A673 (cell line): ENCODE results near the gene THSD4. TPM values are rescaled to one million over a fixed set of nuclear protein-coding genes. Genes with fewer than 3 reads are reported as not detected.

ENCODE experiments used
- BruUV-seq: library from RNA; stranded (reverse); fragments of 400-500 nt; replicated peaks from 2 replicates; lab custom pipeline; 2021; lab: Mats Ljungman, UMichigan
- CTCF ChIA-PET: fragments of 300-600 bp; sonication (Branson Sonifier 250); formaldehyde crosslinking; loops from one replicate; lab custom pipeline; 2022; ENCODE audit warnings: antibody characterized with exemption; lab: Charles Lee
- POLR2A ChIA-PET: fragments of 300-600 bp; sonication (Branson Sonifier 250); formaldehyde crosslinking; loops from one replicate; lab custom pipeline; 2022; ENCODE audit warnings: antibody characterized with exemption; ENCODE audit not compliant: low non-redundant PET; lab: Charles Lee
- DNase-seq: peaks from one replicate; pipeline ENCODE4 v3.0.0-alpha.2; 2015; ENCODE audit warnings: low spot score
- H3K27ac ChIP-seq: fragments of 200-600 bp; sonication (generic); 2 replicates; pipeline ENCODE4 v1.5.1; 2016; ENCODE audit warnings: mixed run types, low read depth, mild to moderate bottlenecking, mixed read lengths, antibody characterized with exemption, low read length; ENCODE audit not compliant: poor library complexity, severe bottlenecking
- H3K27me3 ChIP-seq: fragments of 200-600 bp; sonication (generic); replicated peaks from 2 replicates; pipeline ENCODE4 v1.6.1; 2017; ENCODE audit warnings: mixed run types, low read depth, mild to moderate bottlenecking, mixed read lengths, antibody characterized with exemption, low read length; ENCODE audit not compliant: insufficient read depth, poor library complexity
- H3K36me3 ChIP-seq: fragments of 200-600 bp; sonication (generic); 2 replicates; pipeline ENCODE4 v1.6.1; 2016; ENCODE audit warnings: mixed run types, mild to moderate bottlenecking, mixed read lengths, antibody characterized with exemption, low read length; ENCODE audit not compliant: insufficient read depth, poor library complexity, severe bottlenecking
- H3K4me1 ChIP-seq: fragments of 200-600 bp; sonication (generic); 2 replicates; pipeline ENCODE4 v1.6.1; 2017; ENCODE audit warnings: mixed run types, mild to moderate bottlenecking, mixed read lengths, antibody characterized with exemption, low read length; ENCODE audit not compliant: insufficient read depth, poor library complexity, severe bottlenecking
- H3K4me3 ChIP-seq: fragments of 200-600 bp; sonication (generic); 2 replicates; pipeline ENCODE4 v1.5.1; 2016; ENCODE audit warnings: low read depth, mixed run types, mild to moderate bottlenecking, mixed read lengths, low read length; ENCODE audit not compliant: poor library complexity, severe bottlenecking
- H3K9me3 ChIP-seq: fragments of 200-600 bp; sonication (generic); 2 replicates; pipeline ENCODE4 v1.6.1; 2016; ENCODE audit warnings: mixed run types, low read depth, mild to moderate bottlenecking, mixed read lengths, antibody characterized with exemption, low read length; ENCODE audit not compliant: poor library complexity, severe bottlenecking
- EZH2 ChIP-seq: fragments of 200-600 bp; sonication (generic); IDR thresholded peaks from 2 replicates; pipeline ENCODE4 v1.6.1; 2017; ENCODE audit warnings: borderline replicate concordance, low read depth, mild to moderate bottlenecking, mixed read lengths, antibody characterized with exemption, low read length; ENCODE audit not compliant: poor library complexity, severe bottlenecking
- intact Hi-C: fragments of 100-400 bp; cut with micrococcal nuclease; formaldehyde crosslinking; loops from one replicate; pipeline ENCODE4 v1.10.0; 2022; ENCODE audit not compliant: unreplicated experiment
- total RNA-seq: library from RNA; stranded (reverse); gene quantifications from 2 replicates; pipeline ENCODE4 v1.2.3, GENCODE V29; 2021
- TF ChIP-seq, protein P1 (sequence below): fragments of 300-800, 200-600 bp; sonication (generic); conservative IDR thresholded peaks from 2 replicates; pipeline ENCODE4 v1.5.1; 2017; ENCODE audit warnings: low read depth, mild to moderate bottlenecking, antibody characterized with exemption, low read length, moderate library complexity, mixed read lengths

Gene THSD4
- total RNA-seq, 1 experiment from 2014 or later, result 2.4 TPM

DNA sequence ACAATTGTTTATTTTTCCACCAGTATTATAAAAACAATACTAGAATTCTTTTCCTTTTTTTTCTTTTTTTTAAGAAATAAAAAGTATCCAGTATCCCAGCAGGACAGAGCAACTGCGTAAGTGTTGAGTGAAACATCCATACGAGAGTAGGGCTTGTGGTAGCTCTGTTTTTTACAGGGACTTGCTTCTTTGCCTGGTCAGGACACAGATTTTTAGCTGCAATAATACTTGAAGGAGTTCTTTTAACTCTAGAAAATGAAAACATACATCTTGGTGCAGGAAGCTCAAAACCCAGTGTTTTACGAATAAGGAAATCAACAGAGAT is 397.4 kb downstream of the THSD4 start:
- H3K27ac ChIP-seq, result no peak overlapping the region
- H3K27me3 ChIP-seq, result peaks cover 76% of the 10 kb centered on the region
- H3K4me3 ChIP-seq, result no peak overlapping the region
- TF ChIP-seq, protein P1, sequence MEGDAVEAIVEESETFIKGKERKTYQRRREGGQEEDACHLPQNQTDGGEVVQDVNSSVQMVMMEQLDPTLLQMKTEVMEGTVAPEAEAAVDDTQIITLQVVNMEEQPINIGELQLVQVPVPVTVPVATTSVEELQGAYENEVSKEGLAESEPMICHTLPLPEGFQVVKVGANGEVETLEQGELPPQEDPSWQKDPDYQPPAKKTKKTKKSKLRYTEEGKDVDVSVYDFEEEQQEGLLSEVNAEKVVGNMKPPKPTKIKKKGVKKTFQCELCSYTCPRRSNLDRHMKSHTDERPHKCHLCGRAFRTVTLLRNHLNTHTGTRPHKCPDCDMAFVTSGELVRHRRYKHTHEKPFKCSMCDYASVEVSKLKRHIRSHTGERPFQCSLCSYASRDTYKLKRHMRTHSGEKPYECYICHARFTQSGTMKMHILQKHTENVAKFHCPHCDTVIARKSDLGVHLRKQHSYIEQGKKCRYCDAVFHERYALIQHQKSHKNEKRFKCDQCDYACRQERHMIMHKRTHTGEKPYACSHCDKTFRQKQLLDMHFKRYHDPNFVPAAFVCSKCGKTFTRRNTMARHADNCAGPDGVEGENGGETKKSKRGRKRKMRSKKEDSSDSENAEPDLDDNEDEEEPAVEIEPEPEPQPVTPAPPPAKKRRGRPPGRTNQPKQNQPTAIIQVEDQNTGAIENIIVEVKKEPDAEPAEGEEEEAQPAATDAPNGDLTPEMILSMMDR, result no peak
- no peak for TF ChIP-seq EZH2
- ChIA-PET CTCF (no interaction called here), POLR2A (interaction anchor here (0.8 kb wide), 1 partner anchor 12 kb away, joined by 3 read pairs; no protein-coding TSS in a partner anchor)
- H3K4me1 ChIP-seq, result no peaks in the 10 kb centered on the region
- BruUV-seq, result no TSS peak
- no peak for DNase-seq
- no peaks in the 10 kb centered on the region for H3K9me3 ChIP-seq
- no peaks in the 10 kb centered on the region for H3K36me3 ChIP-seq
- intact Hi-C loops, result no loop called here

DNA sequence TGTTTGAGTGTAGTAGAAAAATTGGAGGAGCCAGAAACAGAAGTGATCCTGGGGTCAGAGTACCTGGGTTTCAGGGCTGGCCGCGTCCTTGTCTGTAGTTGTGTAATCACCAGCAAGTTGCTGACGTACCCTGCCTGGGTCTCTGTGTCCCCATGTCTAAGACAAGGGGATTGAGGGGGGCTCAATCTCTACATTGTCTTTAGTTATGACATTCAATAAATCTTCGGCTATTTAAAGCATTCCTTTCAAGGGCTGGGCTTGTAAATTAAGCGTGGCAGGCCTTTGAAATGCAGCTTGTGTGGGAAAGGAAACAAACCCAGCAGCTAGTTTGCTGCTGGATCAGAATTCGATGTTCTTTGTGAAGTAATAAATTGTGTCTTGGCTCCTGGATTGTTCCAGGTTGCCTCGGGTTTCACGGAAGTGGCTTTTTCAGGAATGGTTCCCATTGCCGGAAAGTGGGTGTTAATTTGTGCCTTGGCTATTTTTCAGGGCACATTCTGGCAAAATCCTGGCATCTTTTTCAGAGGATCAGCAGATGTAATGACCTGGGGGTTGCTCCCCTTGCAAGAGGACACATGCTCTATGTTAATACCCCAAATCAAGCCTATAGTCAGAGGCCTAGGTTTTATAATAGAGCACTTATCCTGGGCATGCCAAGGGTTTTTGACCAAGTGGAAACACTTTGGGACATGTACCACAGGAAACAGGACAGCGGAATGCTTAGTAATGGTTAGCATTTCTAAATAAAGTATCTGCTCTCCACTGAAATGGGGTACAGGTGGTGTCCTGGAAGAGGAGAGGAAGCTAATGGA is 400.3 kb downstream of the THSD4 start:
- Histone ChIP-seq H3K36me3 (no peaks in the 10 kb centered on the region), H3K27me3 (peaks cover 61% of the 10 kb centered on the region), H3K27ac (no peak overlapping the region), H3K9me3 (no peaks in the 10 kb centered on the region), H3K4me1 (no peaks in the 10 kb centered on the region), H3K4me3 (no peak overlapping the region)
- intact Hi-C loops, result no loop called here
- POLR2A ChIA-PET, result no interaction called here
- no peak for DNase-seq
- CTCF ChIA-PET, result no interaction called here
- BruUV-seq, result no TSS peak
- TF ChIP-seq, protein P1, result no peak
- no peak for TF ChIP-seq EZH2

DNA sequence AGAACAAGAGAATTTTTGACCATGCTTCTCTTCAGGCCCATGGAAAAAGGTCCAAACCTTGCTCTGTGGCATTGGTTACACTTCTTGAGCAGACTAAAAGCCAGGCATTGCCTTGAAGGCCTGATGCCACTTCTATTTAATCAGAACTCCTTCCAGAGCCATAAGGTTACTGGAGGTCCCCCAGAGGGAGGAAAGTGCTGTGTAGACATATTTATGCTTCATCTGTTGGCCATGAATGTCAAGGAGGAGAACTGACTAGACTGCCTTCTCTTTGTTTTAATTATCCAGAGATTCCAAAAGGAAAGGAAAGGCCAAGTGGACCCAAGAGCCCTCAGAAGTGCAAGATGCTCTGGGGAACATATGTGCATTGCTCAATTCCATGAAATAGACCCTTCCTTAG is 402.5 kb downstream of the THSD4 start:
- no peak for DNase-seq
- Histone ChIP-seq H3K36me3 (no peaks in the 10 kb centered on the region), H3K9me3 (no peaks in the 10 kb centered on the region), H3K27ac (no peak overlapping the region), H3K4me3 (no peak overlapping the region), H3K4me1 (no peaks in the 10 kb centered on the region), H3K27me3 (peaks cover 71% of the 10 kb centered on the region)
- ChIA-PET POLR2A (no interaction called here), CTCF (no interaction called here)
- intact Hi-C loops, result loop anchor here (1.0 kb wide), 1 partner anchor 10 kb away; no protein-coding TSS in a partner anchor
- TF ChIP-seq, protein P1, result no peak
- no peak for TF ChIP-seq EZH2
- BruUV-seq, result no TSS peak
